Parathyroid adenoma (tissue), 2 donors: ENCODE measurements around the gene MTA2.

Experiments
- H2AFZ ChIP-seq: fragments of 300-600 bp; sonication (generic); one replicate; pipeline ENCODE4 v1.7.0; 2017; ENCODE audit warnings: antibody characterized with exemption, mild to moderate bottlenecking
- H3K27ac ChIP-seq: fragments of 300-600 bp; sonication (generic); one replicate; pipeline ENCODE4 v1.7.0; 2017
- H3K27me3 ChIP-seq: fragments of 300-600 bp; sonication (generic); one replicate; pipeline ENCODE4 v1.7.0; 2017; ENCODE audit warnings: low read length; ENCODE audit not compliant: control insufficient read depth, insufficient read depth
- H3K36me3 ChIP-seq: fragments of 300-600 bp; sonication (generic); one replicate; pipeline ENCODE4 v1.7.0; 2017; ENCODE audit warnings: low read length; ENCODE audit not compliant: control insufficient read depth, insufficient read depth
- H3K4me1 ChIP-seq: fragments of 300-600 bp; sonication (generic); one replicate; pipeline ENCODE4 v1.7.0; 2017; ENCODE audit warnings: control low read depth
- H3K4me2 ChIP-seq: fragments of 300-600 bp; sonication (generic); one replicate; pipeline ENCODE4 v1.7.0; 2017; ENCODE audit warnings: low read length
- H3K4me3 ChIP-seq: fragments of 300-600 bp; sonication (generic); one replicate; pipeline ENCODE4 v1.7.0; 2017; ENCODE audit warnings: low read depth, low read length
- H3K79me2 ChIP-seq: fragments of 300-600 bp; sonication (generic); one replicate; pipeline ENCODE4 v1.7.0; 2017; ENCODE audit warnings: control low read depth
- H3K9ac ChIP-seq: fragments of 300-600 bp; sonication (generic); one replicate; pipeline ENCODE4 v1.7.0; 2017; ENCODE audit warnings: mild to moderate bottlenecking
- H3K9me3 ChIP-seq: fragments of 300-600 bp; sonication (generic); one replicate; pipeline ENCODE4 v1.7.0; 2017; ENCODE audit warnings: low read length; ENCODE audit not compliant: control insufficient read depth
- TF ChIP-seq, protein P1 (sequence below): fragments of 300-600 bp; sonication (generic); IDR thresholded peaks from one replicate; pipeline ENCODE4 v1.7.0; 2017; ENCODE audit warnings: antibody characterized with exemption, mild to moderate bottlenecking
- donor health status: primary hyperparathyroidism.

The MTA2 gene

GRCh38 chr11:62578541-62578940, 23.1 kb downstream of the MTA2 start:
- Histone ChIP-seq H2AFZ (no peak overlapping the region), H3K9ac (no peak overlapping the region), H3K36me3 (no peaks in the 10 kb centered on the region), H3K4me2 (no peak overlapping the region), H3K27me3 (no peaks in the 10 kb centered on the region), H3K27ac (no peak overlapping the region), H3K4me1 (no peaks in the 10 kb centered on the region), H3K4me3 (no peak overlapping the region), H3K9me3 (no peaks in the 10 kb centered on the region), H3K79me2 (no peaks in the 10 kb centered on the region)
- TF ChIP-seq, protein P1, sequence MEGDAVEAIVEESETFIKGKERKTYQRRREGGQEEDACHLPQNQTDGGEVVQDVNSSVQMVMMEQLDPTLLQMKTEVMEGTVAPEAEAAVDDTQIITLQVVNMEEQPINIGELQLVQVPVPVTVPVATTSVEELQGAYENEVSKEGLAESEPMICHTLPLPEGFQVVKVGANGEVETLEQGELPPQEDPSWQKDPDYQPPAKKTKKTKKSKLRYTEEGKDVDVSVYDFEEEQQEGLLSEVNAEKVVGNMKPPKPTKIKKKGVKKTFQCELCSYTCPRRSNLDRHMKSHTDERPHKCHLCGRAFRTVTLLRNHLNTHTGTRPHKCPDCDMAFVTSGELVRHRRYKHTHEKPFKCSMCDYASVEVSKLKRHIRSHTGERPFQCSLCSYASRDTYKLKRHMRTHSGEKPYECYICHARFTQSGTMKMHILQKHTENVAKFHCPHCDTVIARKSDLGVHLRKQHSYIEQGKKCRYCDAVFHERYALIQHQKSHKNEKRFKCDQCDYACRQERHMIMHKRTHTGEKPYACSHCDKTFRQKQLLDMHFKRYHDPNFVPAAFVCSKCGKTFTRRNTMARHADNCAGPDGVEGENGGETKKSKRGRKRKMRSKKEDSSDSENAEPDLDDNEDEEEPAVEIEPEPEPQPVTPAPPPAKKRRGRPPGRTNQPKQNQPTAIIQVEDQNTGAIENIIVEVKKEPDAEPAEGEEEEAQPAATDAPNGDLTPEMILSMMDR, result no peak

- H3K4me1 ChIP-seq, result no peaks in the 10 kb centered on the region
- H3K9ac ChIP-seq, result no peak overlapping the region
- H3K79me2 ChIP-seq, result no peaks in the 10 kb centered on the region
- no peaks in the 10 kb centered on the region for H3K36me3 ChIP-seq
- H3K4me3 ChIP-seq, result no peak overlapping the region
- H3K9me3 ChIP-seq, result no peaks in the 10 kb centered on the region
- peak overlapping the region; percentile 69 for H3K27ac ChIP-seq
- TF ChIP-seq, protein P1, result no peak
- H3K4me2 ChIP-seq, result no peak overlapping the region
- no peak overlapping the region for H2AFZ ChIP-seq
- H3K27me3 ChIP-seq, result no peaks in the 10 kb centered on the region
Observed at GRCh38 chr11:62577046-62577714, 24.5 kb downstream of the MTA2 start.

DNA sequence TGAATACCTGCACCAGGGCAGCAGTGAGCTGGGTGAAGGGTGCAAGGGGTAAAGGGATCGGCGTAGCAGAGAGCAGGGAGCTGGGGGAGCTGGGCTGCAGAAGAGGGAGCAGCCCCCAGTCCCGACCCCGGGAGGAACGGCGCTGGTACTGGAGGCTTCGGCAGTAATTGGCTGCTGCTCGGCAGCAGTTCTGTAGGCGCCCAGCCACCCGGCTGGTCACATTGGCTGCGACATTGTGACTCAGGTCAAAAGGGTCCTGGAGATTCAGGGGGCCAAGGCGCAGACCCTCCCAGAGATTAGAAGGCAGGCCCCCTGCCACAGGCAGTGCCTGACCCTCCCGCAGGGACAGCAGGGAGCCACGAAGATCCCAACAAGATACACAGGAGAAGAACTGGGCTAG, 25.8 kb downstream of the MTA2 start:
- Histone ChIP-seq H3K79me2 (no peaks in the 10 kb centered on the region), H3K9ac (no peak overlapping the region), H3K36me3 (no peaks in the 10 kb centered on the region), H3K4me3 (no peak overlapping the region), H3K4me1 (no peaks in the 10 kb centered on the region), H3K4me2 (no peak overlapping the region), H3K27me3 (no peaks in the 10 kb centered on the region), H3K9me3 (no peaks in the 10 kb centered on the region), H3K27ac (peak overlapping the region; percentile 69), H2AFZ (no peak overlapping the region)
- TF ChIP-seq, protein P1, result no peak

DNA sequence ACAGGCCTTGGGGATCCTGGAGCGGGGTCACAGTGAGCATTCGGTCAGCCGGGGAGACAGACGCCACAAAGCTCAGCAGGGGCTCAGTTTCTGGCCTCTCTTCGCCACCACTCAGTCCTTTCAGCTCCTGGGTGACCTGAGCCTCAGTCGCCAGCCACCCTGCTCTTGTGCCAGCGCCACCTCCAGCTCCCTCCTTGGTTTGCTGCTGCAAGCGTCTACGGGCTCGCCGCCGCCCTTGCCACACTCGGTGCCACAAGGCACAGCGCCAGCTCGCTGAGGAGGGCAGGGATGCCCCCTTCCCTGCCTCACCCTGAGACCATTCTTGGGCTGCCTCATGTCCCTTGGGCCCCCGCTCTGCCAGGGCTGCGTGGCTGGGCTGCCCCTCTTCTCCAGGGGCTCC, 26.5 kb downstream of the MTA2 start:
- H3K36me3 ChIP-seq, result no peaks in the 10 kb centered on the region
- TF ChIP-seq, protein P1, result no peak

More for the DNA sequence above, 26.5 kb downstream of the MTA2 start:
- Histone ChIP-seq H3K27ac (peak overlapping the region; percentile 29), H3K4me3 (no peak overlapping the region), H3K27me3 (no peaks in the 10 kb centered on the region), H3K4me2 (peak overlapping the region; percentile 75), H2AFZ (no peak overlapping the region), H3K4me1 (no peaks in the 10 kb centered on the region), H3K9ac (no peak overlapping the region), H3K9me3 (no peaks in the 10 kb centered on the region), H3K79me2 (no peaks in the 10 kb centered on the region)
